Stimulated activated CD4-positive, alpha-beta T cell treated with anti-CD3 and anti-CD28 coated beads, TNF-alpha, amount 100 ng/mL, for 1 hour (primary cell): ENCODE measurements around the gene MEMO1.
A peak's percentile ranks its signal among the peaks of the same experiment; 100 is the strongest.
"Not testable (repeated sequence)": the region's sequence is repeated elsewhere in the genome, so short reads cannot be mapped to it uniquely, and the experiment has no call there.

Experiments
- DNase-seq, 3 donors: peaks; one replicate each; pipeline ENCODE4 v3.0.0-alpha.2; 2020; ENCODE audit warnings: low read depth in 3 of 3, low spot score in 1 of 3

MEMO1 gene

DNA sequence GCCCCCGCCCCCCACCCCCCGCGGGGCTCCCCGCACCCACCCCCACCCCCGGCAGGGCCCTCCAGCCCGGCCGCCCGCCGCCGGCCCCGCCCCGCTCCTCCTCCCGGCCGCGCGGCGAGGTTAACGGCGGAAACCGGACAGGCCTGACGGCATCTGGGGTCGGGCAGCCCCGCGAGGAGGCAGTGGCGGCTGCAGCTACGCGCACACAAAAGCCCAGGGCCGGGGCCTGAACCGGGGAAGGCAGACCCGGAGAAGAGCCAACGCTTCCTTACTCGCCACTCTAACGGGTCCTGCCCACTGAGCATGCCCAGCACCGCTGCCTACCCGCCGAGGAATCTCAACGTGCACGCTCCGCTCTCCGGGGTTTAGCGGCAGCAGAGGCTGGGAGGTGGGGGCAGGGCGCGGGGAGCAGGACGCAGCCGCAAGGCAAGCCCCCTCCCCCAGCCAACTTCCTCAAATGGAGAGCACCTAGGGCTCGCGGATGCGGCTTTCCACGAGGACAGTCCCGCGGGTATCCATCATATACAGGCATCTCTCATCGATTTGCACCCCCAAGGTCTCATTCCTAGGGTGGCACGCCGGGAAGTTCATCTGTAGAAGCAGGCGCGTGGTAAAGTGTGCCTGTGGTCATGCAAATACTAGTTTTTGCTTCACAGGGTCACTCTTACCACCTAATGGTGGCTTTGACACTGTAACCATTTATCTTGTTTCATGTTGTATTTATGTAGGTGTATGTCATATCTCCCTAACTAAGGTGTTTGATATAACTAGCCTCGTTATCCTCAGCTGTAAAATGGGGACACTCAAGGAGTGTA lies at the start of gene MEMO1:
MEMO1 (minus strand) TSS at position 339 of the 815 bp plus-strand sequence. CDS start 761 bp downstream, outside the sequence.
- peak; percentile 74 to 88 (median 78) for DNase-seq

DNA sequence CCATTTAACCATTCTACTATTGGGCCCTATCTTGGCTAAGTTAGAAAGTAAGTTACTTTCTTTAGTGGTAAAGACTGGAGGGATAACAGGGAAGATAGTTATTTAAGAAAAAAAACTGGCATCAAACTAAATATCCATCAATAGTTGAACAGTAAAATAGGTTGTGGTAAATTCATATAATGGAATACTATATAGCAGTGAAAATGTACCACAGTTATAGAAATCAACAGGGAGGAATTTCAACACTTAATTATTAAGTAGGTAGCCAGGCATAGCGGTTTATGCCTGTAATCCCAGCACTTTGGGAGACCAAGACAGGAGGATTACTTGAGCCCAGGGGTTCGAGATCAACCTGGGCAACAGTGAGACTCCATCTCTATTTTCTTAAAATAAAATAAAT lies 49.5 kb upstream of the MEMO1 start:
- DNase-seq = no peak

DNA sequence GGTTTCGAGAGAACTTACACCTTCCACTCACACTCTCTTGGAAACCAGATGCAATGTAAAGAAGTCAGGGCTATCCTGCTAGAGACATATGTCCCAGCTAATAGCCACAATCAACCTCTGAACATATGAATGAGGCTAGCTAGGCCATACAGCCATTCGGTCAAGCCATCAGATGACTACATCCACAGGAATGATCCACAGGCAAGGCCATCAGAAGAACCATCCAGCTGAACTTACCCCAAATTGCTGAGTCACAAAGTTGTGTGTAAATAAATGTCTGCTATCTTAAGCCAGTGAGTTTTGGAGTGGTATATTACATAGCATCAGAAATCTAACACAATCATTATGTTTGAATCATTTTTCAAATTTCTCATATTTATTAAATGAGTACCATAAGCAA lies 47.3 kb upstream of the MEMO1 start:
- no peak for DNase-seq

DNA sequence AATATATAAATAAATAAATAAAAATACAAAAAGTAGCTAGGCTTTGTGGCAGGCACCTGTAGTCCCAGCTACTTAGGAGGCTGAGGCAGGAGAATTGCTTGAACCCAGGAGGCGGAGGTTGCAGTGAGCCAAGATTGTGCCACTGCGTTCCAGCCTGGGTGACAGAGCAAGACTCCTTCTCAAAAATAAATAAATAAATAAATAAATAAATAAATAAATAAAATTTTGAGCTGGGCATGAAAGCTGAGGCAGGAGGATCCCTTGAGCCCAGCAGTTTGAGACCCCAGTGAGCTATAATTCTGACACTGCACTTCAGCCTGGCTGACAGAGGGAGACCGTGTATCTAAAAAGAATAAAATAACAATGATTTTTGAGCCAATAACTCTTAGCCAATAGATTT lies 43.8 kb upstream of the MEMO1 start:
- not testable (repeated sequence) for DNase-seq

DNA sequence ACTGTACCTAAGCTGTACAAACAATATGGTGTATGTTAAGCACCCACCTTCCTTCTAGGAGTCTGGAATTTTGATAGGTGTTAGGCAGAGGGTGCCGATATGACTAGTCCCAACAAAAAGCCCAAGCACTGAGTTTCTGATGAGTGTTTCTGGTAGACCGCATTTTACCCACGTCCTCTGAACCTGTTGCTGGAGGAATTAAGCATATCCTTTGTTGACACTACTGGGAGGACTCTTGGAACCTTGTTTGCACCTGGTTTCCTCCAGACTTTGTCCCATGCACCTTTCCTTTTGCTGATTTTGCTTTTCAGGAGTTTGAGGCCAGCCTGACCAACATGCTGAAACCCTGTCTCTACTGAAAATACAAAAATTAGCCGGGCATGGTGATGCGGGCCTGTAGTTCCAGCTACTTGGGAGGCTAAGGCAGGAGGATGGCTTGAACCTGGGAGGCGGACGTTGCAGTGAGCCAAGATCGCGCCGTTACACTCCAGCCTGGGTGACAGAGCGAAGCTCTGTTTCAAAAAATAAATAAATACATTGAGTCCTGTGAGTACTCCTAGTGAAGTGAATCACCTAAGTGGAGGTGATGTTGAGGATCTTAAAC lies 41.1 kb upstream of the MEMO1 start:
- no peak for DNase-seq

DNA sequence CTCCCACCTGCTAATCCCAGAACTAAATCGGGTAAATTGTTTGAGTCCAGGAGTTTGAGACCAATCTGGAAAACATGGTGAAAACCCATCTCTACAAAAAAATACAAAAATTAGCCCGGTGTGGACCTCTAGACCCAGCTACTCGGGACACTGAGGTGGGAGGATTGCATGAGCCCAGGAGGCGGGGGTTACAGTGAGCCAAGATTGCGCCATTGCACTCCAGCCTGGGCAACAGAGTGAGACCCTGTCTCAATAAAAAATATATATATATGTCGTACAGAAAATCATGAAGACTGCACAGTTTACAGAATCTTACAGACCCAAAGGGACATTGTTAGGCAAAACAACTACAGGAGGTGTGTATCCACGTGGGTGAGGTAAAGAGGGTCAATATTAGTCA lies 32.8 kb upstream of the MEMO1 start:
- DNase-seq = no peak

DNA sequence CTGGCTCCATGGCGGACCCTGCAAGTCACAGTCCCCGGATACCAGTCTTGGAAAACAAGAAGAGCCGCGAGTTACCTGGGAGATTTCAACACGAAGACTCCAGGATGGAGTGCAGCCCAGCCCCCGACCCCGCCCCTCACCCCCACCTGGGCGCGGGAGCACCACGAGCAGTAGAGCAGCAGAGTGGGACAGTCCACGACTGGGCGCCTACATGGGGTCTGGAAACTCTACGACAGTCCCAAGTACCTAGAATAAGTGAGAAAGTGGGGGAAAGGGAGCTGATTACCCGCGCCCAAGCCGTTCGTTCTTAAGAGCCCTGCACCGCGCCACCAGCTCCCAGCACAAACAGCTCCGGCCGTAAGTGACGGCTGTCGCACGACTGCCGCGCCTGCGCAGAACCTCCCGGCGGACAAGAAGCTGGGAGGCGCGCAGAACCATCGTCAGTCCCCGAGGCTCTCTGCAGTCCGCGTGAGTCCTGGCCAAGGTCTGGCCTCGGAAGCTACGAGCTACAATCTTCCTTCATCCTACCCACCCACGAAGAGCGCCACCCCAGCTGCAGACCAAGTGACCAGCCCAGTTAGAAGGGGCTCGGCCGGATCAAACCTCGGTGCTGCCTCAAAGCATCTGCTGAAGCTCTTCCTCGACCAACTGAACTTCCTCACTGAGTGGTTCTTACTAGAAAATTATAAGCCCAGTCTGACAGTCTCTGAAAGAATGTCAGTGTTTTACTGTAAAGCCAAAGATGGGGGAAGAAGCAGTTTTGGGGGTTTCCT lies 28.8 kb upstream of the MEMO1 start, which contains the start of gene DPY30:
DPY30 (minus strand) TSS at position 359 of the 773 bp plus-strand sequence; CDS start at position 10, 349 bp downstream.
- peak; percentile 78 to 84 (median 80) for DNase-seq

DNA sequence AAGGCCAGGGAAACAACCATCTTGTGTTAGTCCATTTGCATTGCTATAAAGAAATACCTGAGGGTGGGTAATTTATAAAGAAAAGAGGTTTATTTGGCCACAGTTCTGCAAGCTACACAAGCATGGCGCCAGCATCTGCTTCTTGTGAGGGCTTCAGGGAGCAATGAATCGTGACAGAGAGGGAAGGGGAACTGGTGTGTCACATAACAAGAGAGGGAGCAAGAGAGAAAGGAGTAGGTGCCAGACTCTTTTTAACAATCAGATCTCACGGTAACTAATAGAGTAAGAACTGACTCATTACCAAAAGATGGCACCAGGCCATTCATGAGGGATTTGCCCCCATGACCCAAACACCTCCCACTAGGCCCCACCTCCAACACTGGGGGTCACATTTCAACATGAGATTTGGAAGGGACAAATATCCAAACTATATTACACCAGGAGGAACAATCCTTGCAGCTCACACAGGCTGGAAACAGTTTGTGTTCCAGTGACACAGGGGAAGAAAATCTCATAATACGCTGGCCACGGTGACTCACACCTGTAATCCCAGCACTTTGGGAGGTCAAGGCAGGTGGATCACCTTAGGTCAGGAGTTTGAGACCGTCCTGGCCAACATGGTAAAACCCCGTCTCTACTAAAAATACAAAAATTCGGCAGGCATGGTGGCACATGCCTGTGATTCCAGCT lies 23.5 kb upstream of the MEMO1 start:
- not testable (repeated sequence) for DNase-seq

DNA sequence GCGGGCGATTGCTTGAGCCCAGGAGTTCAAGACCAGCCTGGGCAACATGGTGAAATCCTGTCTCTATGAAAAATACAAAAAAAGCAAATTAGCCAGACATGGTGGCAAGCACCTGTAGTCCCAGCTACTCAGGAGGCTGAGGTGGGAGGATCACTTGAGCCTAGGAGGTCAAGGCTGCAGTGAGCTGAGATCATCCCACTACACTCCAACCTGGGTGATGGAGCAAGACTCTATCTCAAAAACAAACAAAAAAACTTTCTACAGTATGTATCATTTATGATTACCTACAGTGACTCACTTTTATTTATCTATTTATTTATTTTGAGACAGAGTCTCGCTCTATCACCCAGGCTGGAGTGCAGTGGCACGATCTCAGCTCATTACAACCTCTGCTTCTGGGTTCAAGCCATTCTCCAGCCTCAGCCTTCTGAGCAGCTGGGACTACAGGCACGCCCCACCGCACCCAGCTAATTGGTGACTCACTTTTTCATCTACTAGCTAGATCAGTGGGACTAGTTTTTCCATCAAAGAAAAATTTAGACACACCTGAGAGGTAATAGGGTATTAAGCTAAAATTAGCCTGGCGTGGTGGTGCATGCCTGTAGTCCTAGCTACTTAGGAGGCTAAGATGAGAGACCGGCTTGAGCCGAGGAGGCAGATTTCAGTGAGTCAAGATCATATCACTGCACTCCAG lies 8.1 kb upstream of the MEMO1 start:
- not testable (repeated sequence) for DNase-seq

DNA sequence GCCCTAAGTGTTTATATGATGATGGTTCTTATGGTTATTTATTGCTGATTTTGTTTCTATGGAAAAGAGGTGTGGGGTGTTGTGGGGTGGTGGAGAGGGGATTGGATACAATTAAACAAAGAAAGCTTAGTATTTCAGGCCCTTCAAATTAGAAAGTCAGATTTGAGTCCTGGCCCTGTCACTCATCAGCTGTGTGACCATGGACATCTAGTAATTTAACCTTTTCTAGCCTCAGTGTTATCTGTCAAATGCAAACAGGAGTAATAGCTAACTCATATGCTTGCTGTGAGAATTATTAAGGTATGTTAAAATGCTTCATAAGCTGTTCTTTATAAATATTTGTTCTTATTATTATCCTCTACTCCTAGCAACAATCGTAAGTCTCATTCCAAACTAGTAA lies 2.1 kb upstream of the MEMO1 start:
- DNase-seq = no peak

DNA sequence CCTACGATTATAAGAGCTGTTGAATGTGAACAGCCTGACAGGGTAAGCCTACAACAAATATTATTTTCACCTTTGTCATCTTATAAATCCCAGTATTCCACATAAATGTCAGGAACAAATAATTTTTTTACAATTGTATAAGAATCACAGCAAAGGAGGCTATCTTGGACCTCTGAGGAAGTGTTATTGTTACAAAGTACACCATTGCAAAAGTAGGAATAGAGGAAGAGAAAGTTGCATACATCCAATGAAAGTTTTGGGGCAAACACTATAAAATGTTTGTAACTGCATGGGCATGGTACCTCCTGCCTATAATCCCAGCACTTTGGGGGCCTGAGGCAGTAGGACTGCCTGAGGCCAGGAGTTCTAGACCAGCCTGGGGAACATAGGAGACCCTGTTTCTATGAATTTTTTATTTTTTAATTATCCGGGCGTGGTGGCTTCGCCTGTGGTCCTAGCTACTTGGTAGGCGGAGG lies 715 bp upstream of the MEMO1 start:
- DNase-seq = no peak

DNA sequence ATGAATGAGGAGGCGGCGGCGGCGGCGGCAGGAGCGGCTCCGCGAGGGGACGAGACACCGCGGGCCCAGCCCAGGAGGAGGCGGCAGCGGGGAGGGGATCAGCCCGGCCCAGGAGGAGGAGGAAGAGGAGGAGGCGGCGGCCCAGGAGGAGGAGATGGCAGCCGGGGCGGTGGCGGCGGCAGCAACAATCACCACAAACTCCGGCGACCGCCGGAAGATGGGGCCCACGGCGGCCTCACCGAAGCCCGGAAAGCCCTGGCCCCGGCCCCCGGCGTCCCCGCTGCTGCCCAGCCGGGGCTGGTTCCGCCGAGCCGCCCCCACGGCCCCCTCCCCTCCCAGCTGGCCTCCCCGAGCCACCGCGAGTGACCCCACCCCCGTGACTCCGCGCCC lies 533 bp downstream of the MEMO1 start:
- DNase-seq = peak; percentile 28 to 45 (median 37)

DNA sequence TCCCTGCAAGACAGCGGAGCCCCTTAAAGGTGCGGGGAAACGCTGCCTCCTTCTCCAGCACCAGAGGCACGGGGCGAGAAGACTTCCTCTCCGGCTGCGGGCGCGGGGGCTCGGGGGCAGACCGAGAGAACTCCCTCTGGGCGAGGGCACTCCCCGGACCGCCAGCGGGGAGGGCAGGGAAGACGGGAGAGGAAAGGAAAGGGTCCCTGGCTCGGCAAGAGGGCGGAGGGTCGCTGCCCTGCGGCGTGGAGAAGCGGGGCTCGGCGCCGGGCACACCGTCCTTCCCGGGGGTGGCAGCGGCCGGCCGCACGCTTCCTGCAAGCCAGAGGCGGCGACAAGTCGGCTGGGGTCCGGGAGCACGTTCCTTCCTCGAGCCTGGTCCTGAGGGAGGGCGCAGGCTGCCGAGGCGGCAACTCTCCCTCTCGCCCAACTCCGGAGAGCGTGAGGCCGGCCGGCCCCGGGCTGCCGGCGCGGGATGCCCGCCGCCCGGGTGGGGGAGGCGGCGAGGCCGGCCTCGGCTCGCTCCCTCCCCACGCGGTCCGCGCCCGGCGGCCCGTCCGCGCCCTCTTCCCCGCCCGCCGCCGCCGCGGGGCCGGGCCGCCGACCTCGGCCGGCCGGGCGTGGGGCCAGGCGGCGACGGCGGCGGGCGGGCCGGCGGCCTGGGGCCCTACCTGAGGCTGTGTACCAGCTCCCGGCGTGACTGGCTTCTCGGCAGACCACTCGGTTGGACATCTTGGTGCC lies 1.1 kb downstream of the MEMO1 start:
- DNase-seq = peak in 1 of 3 donors; percentile 12

DNA sequence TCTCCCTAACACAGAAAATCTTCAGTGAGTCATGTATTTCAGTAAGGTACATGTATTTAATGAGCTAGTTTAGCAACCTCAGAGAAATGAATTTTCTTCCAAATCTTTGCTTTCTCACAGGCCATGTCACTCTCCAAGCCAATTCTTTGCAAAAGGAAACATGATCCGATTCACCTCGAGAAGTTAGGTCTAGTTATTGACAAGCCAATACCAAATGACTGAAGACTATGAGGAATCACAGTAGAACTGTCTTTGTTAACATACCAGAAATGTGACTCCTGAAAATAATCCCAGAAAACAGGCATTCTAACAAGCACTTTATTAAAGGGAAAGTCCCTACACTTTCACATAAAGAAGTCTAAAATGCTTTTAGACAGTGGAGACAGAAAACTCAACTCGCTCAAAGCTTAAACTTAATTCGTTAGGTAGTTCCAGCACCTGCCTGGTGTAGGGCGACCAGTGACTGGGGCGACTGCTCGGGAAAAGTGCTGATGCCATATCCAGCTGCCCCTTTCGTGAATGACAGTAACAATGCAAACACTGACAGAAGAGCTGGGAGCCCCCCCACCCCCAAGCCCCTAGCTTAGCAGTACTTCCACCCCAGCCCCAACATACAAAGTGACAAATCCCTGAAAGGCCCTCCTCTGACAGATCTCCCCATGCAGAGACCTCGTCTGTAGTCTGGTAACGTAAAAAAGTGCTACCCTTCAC lies 1.8 kb downstream of the MEMO1 start:
- DNase-seq = no peak

DNA sequence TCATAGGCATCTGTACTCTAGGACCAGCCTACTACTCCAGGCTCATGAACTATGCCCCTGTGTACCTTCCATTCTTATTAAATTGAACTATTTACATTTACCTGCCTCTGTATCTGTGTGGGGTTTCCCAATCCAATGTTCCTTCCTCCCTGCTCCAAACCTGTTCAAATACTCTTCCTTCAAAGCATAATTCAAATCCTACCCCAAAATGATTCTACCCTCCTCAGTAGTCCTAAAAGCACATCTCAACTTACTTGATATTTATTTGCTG lies 3.8 kb downstream of the MEMO1 start:
- DNase-seq = no peak

DNA sequence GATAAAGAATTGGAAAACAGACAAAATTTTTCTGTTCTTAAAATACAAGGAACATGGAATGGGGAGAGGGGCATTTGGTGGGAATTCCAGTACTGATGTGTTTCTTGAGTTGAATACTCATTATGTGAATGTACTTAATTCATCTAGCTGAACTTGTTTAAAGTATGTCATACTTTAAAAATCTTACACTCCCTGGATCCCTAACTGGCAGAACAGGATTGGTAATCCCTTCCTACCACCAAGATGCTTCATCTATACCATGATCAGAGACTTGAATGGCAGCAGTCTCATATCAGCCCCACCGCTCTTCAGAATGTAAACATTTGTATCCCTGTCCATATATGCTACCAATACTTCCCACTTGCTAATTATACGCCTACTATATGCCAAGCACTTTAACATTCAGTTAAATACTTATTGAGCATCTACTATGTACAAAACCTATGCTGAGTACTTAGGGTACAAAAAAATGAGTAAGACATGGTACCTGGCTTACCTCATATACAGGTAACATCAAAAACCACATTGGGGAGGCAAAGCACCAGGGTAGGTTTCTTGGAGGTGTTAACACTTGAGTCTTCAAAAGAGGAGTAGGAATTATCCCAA lies 5.3 kb downstream of the MEMO1 start:
- no peak for DNase-seq

DNA sequence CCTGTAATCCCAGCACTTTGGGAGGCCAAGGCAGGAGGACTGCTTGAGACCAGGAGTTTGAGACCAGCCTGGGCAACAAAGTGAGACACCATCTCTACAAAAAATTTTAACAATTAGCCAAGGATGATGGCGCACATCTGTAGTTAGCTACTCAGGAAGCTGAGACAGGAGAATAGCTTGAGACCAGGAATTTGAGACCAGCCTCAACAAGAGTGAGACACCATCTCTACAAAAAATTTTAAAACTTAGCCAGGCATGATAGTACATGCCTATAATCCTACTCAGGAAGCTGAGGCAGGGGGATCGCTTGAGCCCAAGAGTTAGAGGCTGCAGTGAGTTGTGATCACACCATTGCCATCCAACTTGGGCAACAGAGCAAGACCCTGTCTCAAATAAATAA lies 7.0 kb downstream of the MEMO1 start:
- DNase-seq = no peak

DNA sequence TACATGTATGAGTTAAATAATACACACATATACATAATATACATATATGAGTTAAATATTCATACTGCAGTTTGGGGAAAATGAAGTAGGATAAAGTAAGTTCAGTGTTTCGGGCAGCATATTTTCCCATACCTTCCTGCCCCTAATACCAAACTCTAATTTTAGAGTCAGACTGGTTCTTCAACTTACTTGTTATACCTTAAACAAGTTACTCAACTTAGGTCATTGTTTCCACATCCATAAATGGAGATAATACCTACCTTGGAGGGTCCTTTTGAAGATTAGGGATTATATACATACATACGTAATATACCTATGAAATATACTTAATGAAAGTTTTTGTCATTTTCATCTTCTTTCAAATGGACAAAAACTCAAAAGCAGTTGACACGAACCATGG lies 8.4 kb downstream of the MEMO1 start:
- no peak for DNase-seq

DNA sequence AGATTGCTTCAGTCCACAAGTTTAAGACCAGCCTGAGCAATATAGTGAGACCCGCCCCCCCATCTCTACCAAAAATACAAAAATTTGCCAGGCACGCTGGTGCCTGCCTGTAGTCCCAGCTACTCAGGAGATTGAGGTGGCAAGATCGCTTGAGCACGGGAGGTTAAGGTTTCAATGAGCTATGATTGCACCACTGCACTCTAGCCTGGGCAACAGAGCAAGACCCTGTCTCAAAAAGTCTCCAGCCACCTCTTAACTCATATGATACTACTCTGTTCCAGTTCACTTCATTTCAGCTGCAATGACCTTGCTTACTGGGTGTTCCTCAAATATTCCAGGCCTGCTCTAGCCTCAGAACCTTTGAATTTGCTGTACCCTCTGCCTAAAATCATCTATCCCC lies 11.4 kb downstream of the MEMO1 start:
- no peak for DNase-seq
